Tibial nerve (tissue), 4 donors: ENCODE results near the gene RAB8B. TPM values are rescaled to one million over a fixed set of nuclear protein-coding genes. Genes with fewer than 3 reads are reported as not detected.
A peak's percentile ranks its signal among the peaks of the same experiment; 100 is the strongest.

Experiments used
- DNase-seq, 2 donors: peaks; one replicate each; pipeline ENCODE4 v3.0.0-alpha.2; 2019; ENCODE audit warnings: low spot score in 2 of 2
- H3K27ac ChIP-seq, 4 donors: fragments of 200-600 bp; sonication (generic) in 3 of 4; one replicate each; pipeline ENCODE4 v1.5.1; 2017 to 2019; ENCODE audit warnings: mild to moderate bottlenecking in 1 of 4
- H3K27me3 ChIP-seq, 2 donors: fragments of 200-600 bp; sonication (generic) in 1 of 2; one replicate each; pipeline versions ENCODE4 v1.5.1 to v1.6.0; 2017 to 2019
- H3K36me3 ChIP-seq, 3 donors: fragments of 200-600 bp; sonication (generic); one replicate each; pipeline ENCODE4 v1.5.1; 2018 to 2019
- H3K4me1 ChIP-seq, 4 donors: fragments of 200-600 bp; sonication (generic) in 3 of 4; one replicate each; pipeline ENCODE4 v1.5.1; 2017 to 2019
- H3K4me3 ChIP-seq, 4 donors: fragments of 200-600 bp; sonication (generic) in 3 of 4; one replicate each; pipeline ENCODE4 v1.5.1; 2017 to 2019; ENCODE audit warnings: mild to moderate bottlenecking in 1 of 4, moderate library complexity in 1 of 4
- H3K9me3 ChIP-seq, 4 donors: fragments of 200-600 bp; sonication (generic) in 3 of 4; one replicate each; pipeline ENCODE4 v1.5.1; 2017 to 2019
- EP300 ChIP-seq, 2 donors: sonication (generic); formaldehyde crosslinking; IDR thresholded peaks; one replicate each; pipeline ENCODE4 v1.6.1; 2017; ENCODE audit warnings: antibody characterized with exemption in 2 of 2, mild to moderate bottlenecking in 1 of 2
- POLR2A ChIP-seq, 2 donors: fragments of 450-650 bp; IDR thresholded peaks; one replicate each; pipeline ENCODE4 v1.6.1; 2017; ENCODE audit warnings: antibody characterized with exemption in 2 of 2, mild to moderate bottlenecking in 2 of 2, moderate library complexity in 2 of 2
- WGBS, 2 donors: methylation state at CpG; one replicate each; pipeline ENCODE4 v1.1.5; 2018; 5-methylcytosine and 5-hydroxymethylcytosine counted together
- total RNA-seq, 4 donors: library from RNA; depleted of rRNA; stranded (reverse); fragments of >200 nt; gene quantifications; one replicate each; pipeline ENCODE4 v1.1.0, GENCODE V29; 2016
- TF ChIP-seq, protein P1 (sequence below), 5 experiments: fragments of 200-600 bp in 3 of 5; fragments of 450-650 bp in 2 of 5; sonication (generic) in 3 of 5; IDR thresholded peaks; one replicate each; pipeline ENCODE4 v1.5.1; 2016 to 2019; ENCODE audit warnings: antibody characterized with exemption in 5 of 5, mild to moderate bottlenecking in 3 of 5, moderate library complexity in 2 of 5

The RAB8B gene
- total RNA-seq, 4 donors from 2014 or later: 32.9 to 45.0 (median 42.5) TPM

DNA sequence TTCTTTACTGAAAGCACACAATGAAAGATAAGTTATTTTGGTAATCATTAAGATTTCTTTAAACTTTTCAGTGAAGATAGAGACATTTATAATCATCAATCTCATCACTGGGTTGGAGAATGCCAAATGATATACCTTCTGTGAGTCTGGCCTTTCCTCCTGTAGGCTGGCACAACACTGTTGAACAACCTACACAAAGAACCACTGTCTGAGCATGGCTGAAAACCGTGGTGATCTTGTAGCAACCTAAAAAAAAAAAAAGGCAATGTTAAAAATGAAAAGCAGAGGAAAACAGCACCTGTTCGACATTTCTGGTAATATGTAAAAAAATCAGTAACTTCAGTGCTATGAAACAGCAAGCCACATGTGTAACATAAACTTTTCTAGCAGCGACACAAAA, 33.9 kb upstream of the RAB8B start:
- peak overlapping the region in 2 of 4 donors; percentile 98 to 99 for H3K27ac ChIP-seq
- H3K4me3 ChIP-seq: peak overlapping the region in 2 of 4 donors; percentile 77 to 94
- no peak for DNase-seq
- TF ChIP-seq, protein P1, sequence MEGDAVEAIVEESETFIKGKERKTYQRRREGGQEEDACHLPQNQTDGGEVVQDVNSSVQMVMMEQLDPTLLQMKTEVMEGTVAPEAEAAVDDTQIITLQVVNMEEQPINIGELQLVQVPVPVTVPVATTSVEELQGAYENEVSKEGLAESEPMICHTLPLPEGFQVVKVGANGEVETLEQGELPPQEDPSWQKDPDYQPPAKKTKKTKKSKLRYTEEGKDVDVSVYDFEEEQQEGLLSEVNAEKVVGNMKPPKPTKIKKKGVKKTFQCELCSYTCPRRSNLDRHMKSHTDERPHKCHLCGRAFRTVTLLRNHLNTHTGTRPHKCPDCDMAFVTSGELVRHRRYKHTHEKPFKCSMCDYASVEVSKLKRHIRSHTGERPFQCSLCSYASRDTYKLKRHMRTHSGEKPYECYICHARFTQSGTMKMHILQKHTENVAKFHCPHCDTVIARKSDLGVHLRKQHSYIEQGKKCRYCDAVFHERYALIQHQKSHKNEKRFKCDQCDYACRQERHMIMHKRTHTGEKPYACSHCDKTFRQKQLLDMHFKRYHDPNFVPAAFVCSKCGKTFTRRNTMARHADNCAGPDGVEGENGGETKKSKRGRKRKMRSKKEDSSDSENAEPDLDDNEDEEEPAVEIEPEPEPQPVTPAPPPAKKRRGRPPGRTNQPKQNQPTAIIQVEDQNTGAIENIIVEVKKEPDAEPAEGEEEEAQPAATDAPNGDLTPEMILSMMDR (IDR thresholded peaks at IDR 0.05): no peak
- TF ChIP-seq POLR2A (IDR thresholded peaks at IDR 0.05) (no peak), EP300 (IDR thresholded peaks at IDR 0.05) (no peak)
- 54 to 62% methylated on average over 3 of the region's 3 CpGs for WGBS, 2 donors
- peaks cover 0 to 28% (median 10%) of the 10 kb centered on the region in 4 donors for H3K4me1 ChIP-seq
- H3K36me3 ChIP-seq: peaks cover 0 to 30% (median 10%) of the 10 kb centered on the region in 3 donors
- no peaks in the 10 kb centered on the region for H3K27me3 ChIP-seq
- H3K9me3 ChIP-seq: no peaks in the 10 kb centered on the region

GRCh38 chr15:63156086-63156710, 33.2 kb upstream of the RAB8B start:
- Histone ChIP-seq H3K27me3 (no peaks in the 10 kb centered on the region), H3K4me1 (peaks cover 0 to 28% (median 10%) of the 10 kb centered on the region in 4 donors), H3K9me3 (no peaks in the 10 kb centered on the region), H3K4me3 (peak overlapping the region; percentile 58 to 98 (median 86)), H3K36me3 (peaks cover 0 to 22% (median 10%) of the 10 kb centered on the region in 3 donors), H3K27ac (peak overlapping the region; percentile 87 to 99 (median 97))
- DNase-seq: no peak
- TF ChIP-seq, protein P1 (IDR thresholded peaks at IDR 0.05): no peak
- no peak for TF ChIP-seq POLR2A (IDR thresholded peaks at IDR 0.05)
- no peak for TF ChIP-seq EP300 (IDR thresholded peaks at IDR 0.05)
- 3 to 4% methylated on average over 10 of the region's 10 CpGs for WGBS, 2 donors

DNA sequence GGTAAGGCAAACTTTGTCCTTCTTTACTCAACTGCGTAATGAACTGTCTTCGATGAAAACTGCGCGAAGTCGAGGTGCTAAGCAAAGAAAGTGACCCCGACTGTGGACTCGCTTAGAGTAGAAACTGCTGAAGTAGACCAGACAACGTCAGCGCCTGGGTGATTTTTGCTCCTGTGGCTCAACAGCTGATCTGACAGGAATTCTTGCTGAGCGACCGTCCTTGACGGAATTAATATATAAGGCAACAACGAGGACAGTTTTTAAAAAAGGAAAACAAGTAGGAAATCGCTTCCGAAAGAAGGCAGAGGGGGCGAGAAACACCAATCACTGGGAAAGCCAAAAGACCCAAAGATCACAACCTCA, 32.7 kb upstream of the RAB8B start:
- no peaks in the 10 kb centered on the region for H3K9me3 ChIP-seq
- H3K27me3 ChIP-seq: no peaks in the 10 kb centered on the region
- H3K4me1 ChIP-seq: peaks cover 0 to 28% (median 10%) of the 10 kb centered on the region in 4 donors
- H3K4me3 ChIP-seq: peak overlapping the region; percentile 58 to 98 (median 86)
- WGBS, 2 donors: 0% methylated on average over 16 of the region's 16 CpGs
- H3K27ac ChIP-seq: peak overlapping the region; percentile 87 to 99 (median 97)
- peak in 1 of 2 donors; percentile 33 for DNase-seq
- peaks cover 0 to 17% (median 10%) of the 10 kb centered on the region in 3 donors for H3K36me3 ChIP-seq
- TF ChIP-seq EP300 (IDR thresholded peaks at IDR 0.05) (no peak), POLR2A (IDR thresholded peaks at IDR 0.05) (no peak)
- TF ChIP-seq, protein P1 (IDR thresholded peaks at IDR 0.05): no peak

GRCh38 chr15:63157118-63157843, 32.1 kb upstream of the RAB8B start, which contains the start of gene RPS27L:
TSS of gene RPS27L (minus strand) at chr15:63157477. CDS start at chr15:63157405, 72 bp downstream.
- Histone ChIP-seq H3K4me1 (peaks cover 0 to 28% (median 10%) of the 10 kb centered on the region in 4 donors), H3K9me3 (no peaks in the 10 kb centered on the region), H3K27me3 (no peaks in the 10 kb centered on the region), H3K27ac (peak within 1 kb of the TSS; percentile 87 to 99 (median 97)), H3K4me3 (peak within 1 kb of the TSS; percentile 58 to 98 (median 86)), H3K36me3 (peaks cover 0 to 13% (median 10%) of the 10 kb centered on the region in 3 donors)
- DNase-seq: peak; percentile 81 to 89
- peak; percentile 77 to 86 for TF ChIP-seq POLR2A (IDR thresholded peaks at IDR 0.05)
- peak in 1 of 2 donors; percentile 97 for TF ChIP-seq EP300 (IDR thresholded peaks at IDR 0.05)
- TF ChIP-seq, protein P1 (IDR thresholded peaks at IDR 0.05): peak in 1 of 5 experiments; percentile 11
- 0% methylated on average over 34 to 51 of the region's 60 CpGs for WGBS, 2 donors
